HepG2 (cell line): ENCODE measurements around the gene BBIP1. TPM values are rescaled to one million over a fixed set of nuclear protein-coding genes. Genes with fewer than 3 reads are reported as not detected.

ENCODE experiments used
- CBFB ChIP-seq: sonication (generic); formaldehyde crosslinking; IDR thresholded peaks from 2 replicates; pipeline ENCODE4 v1.4.0; 2020; ENCODE audit warnings: missing genetic modification reagents
- FOXJ3 ChIP-seq: sonication (generic); formaldehyde crosslinking; IDR thresholded peaks from 2 replicates; pipeline ENCODE4 v1.4.0; 2020; ENCODE audit warnings: missing genetic modification reagents, mild to moderate bottlenecking, borderline replicate concordance
- GATAD1 ChIP-seq: IDR thresholded peaks from 2 replicates; pipeline ENCODE4 v1.6.1; 2016; ENCODE audit warnings: missing genetic modification reagents, missing compliant biosample characterization
- GFI1 ChIP-seq: sonication (generic); formaldehyde crosslinking; IDR thresholded peaks from 2 replicates; pipeline ENCODE4 v1.5.0; 2020; ENCODE audit warnings: missing genetic modification reagents, mild to moderate bottlenecking, borderline replicate concordance
- GLMP ChIP-seq: sonication (generic); formaldehyde crosslinking; IDR thresholded peaks from 2 replicates; pipeline ENCODE4 v1.9.0; 2021; ENCODE audit warnings: missing genetic modification reagents, mild to moderate bottlenecking, borderline replicate concordance
- MTA1 ChIP-seq: sonication (generic); formaldehyde crosslinking; IDR thresholded peaks from 2 replicates; pipeline ENCODE4 v1.4.0; 2020; ENCODE audit warnings: missing genetic modification reagents, mild to moderate bottlenecking, borderline replicate concordance
- MZF1 ChIP-seq: sonication (generic); formaldehyde crosslinking; IDR thresholded peaks from 2 replicates; pipeline ENCODE4 v1.8.1; 2023; ENCODE audit warnings: mild to moderate bottlenecking, missing genetic modification reagents, borderline replicate concordance
- POLR2AphosphoS2 ChIP-seq: IDR thresholded peaks from 2 replicates; pipeline ENCODE4 v1.6.1; 2011; ENCODE audit warnings: low read depth, low read length, improper control_type of control experiment
- REL ChIP-seq: sonication (generic); formaldehyde crosslinking; conservative IDR thresholded peaks from 2 replicates; pipeline ENCODE4 v1.8.0; 2022; ENCODE audit warnings: mild to moderate bottlenecking, missing genetic modification reagents, moderate library complexity
- SOX13 ChIP-seq, 3 experiments: fragments of 450-650 bp in 1 of 3; sonication (generic) in 1 of 3; formaldehyde crosslinking in 1 of 3; IDR thresholded peaks in 2 of 3; conservative IDR thresholded peaks in 1 of 3; 2 replicates each; pipeline versions ENCODE4 v1.5.0 to v1.6.1; 2016 to 2020; ENCODE audit warnings: antibody characterized with exemption in 1 of 3, mild to moderate bottlenecking in 1 of 3, missing compliant biosample characterization in 1 of 3, missing genetic modification reagents in 1 of 3, moderate library complexity in 1 of 3
- SPEN ChIP-seq: sonication (generic); formaldehyde crosslinking; IDR thresholded peaks from 2 replicates; pipeline ENCODE4 v1.5.1; 2020; ENCODE audit warnings: low read depth, mild to moderate bottlenecking, missing genetic modification reagents
- XRCC5 ChIP-seq: fragments of 200-400 bp; formaldehyde crosslinking; optimal IDR thresholded peaks from 2 replicates; pipeline ENCODE3; 2017; ENCODE audit warnings: mild to moderate bottlenecking, low read length
- ZNF17 ChIP-seq: sonication (generic); formaldehyde crosslinking; IDR thresholded peaks from 2 replicates; pipeline ENCODE4 v1.5.0; 2020; ENCODE audit warnings: mild to moderate bottlenecking, missing genetic modification reagents
- ZNF292 ChIP-seq: sonication (generic); formaldehyde crosslinking; IDR thresholded peaks from 2 replicates; pipeline ENCODE4 v1.8.1; 2022; ENCODE audit warnings: mild to moderate bottlenecking, low read depth, missing genetic modification reagents, borderline replicate concordance
- ZNF335 ChIP-seq: sonication (generic); formaldehyde crosslinking; IDR thresholded peaks from 2 replicates; pipeline ENCODE4 v1.4.0; 2020; ENCODE audit warnings: missing genetic modification reagents
- ZNF513 ChIP-seq: sonication (generic); formaldehyde crosslinking; conservative IDR thresholded peaks from 2 replicates; pipeline ENCODE4 v1.5.0; 2020; ENCODE audit warnings: missing genetic modification reagents
- ZNF672 ChIP-seq: sonication (generic); formaldehyde crosslinking; IDR thresholded peaks from 2 replicates; pipeline ENCODE4 v1.8.1; 2022; ENCODE audit warnings: missing genetic modification reagents
- polyA plus RNA-seq, 8 experiments: library from polyadenylated mRNA; depleted of rRNA in 3 of 8; stranded (reverse) in 7 of 8; unstranded in 1 of 8; fragments of >200 nt; fragmentation: Illumina TruSeq in 4 of 8; extraction: Trizol in 4 of 8; gene quantifications; 2 replicates each; pipeline versions ENCODE4 v1.2.1 to v1.2.3, GENCODE V29; 2011 to 2016; ENCODE audit warnings: low read depth in 4 of 8, missing spikeins in 1 of 8, mixed read lengths in 1 of 8; ENCODE audit not compliant: insufficient read depth in 1 of 8
- total RNA-seq, 5 experiments: library from RNA; depleted of rRNA; stranded (reverse); fragments of >200 nt; fragmentation: Illumina TruSeq; extraction: Trizol; gene quantifications; 2 replicates each; pipeline ENCODE4 v1.2.3, GENCODE V29; 2016; ENCODE audit warnings: low read depth in 1 of 5
- TF ChIP-seq, protein P1 (sequence below): fragments of 450-650 bp; IDR thresholded peaks from 2 replicates; pipeline ENCODE4 v1.6.1; 2017; ENCODE audit warnings: mild to moderate bottlenecking
- TF ChIP-seq, protein P2 (sequence below): sonication (generic); formaldehyde crosslinking; IDR thresholded peaks from 2 replicates; pipeline ENCODE4 v1.4.0; 2020; ENCODE audit warnings: missing genetic modification reagents, mild to moderate bottlenecking, borderline replicate concordance
- TF ChIP-seq, protein P3 (sequence below): sonication (generic); formaldehyde crosslinking; IDR thresholded peaks from 2 replicates; pipeline ENCODE4 v1.4.0; 2020; ENCODE audit warnings: missing genetic modification reagents; ENCODE audit errors: not compliant biosample characterization

The BBIP1 gene
- total and polyA plus RNA-seq, 2 of the 13 experiments (the other 11 are each of a cell fraction or from before 2014, with no cell fraction given): 18.3 to 24.1 TPM

GRCh38 chr10:110872145-110872983, 46.6 kb downstream of the BBIP1 start (continued):
- TF ChIP-seq, protein P1, sequence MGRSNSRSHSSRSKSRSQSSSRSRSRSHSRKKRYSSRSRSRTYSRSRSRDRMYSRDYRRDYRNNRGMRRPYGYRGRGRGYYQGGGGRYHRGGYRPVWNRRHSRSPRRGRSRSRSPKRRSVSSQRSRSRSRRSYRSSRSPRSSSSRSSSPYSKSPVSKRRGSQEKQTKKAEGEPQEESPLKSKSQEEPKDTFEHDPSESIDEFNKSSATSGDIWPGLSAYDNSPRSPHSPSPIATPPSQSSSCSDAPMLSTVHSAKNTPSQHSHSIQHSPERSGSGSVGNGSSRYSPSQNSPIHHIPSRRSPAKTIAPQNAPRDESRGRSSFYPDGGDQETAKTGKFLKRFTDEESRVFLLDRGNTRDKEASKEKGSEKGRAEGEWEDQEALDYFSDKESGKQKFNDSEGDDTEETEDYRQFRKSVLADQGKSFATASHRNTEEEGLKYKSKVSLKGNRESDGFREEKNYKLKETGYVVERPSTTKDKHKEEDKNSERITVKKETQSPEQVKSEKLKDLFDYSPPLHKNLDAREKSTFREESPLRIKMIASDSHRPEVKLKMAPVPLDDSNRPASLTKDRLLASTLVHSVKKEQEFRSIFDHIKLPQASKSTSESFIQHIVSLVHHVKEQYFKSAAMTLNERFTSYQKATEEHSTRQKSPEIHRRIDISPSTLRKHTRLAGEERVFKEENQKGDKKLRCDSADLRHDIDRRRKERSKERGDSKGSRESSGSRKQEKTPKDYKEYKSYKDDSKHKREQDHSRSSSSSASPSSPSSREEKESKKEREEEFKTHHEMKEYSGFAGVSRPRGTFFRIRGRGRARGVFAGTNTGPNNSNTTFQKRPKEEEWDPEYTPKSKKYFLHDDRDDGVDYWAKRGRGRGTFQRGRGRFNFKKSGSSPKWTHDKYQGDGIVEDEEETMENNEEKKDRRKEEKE: no peak
- no peak for TF ChIP-seq ZNF292 (CRISPR knock-in tag)
- TF ChIP-seq MTA1 (CRISPR knock-in tag): no peak; the same call in 1 of the 2 replicates
- no peak for TF ChIP-seq FOXJ3
- no peak for TF ChIP-seq POLR2AphosphoS2
- no peak for TF ChIP-seq XRCC5
- no peak for TF ChIP-seq ZNF513 (CRISPR knock-in tag)
- TF ChIP-seq ZNF17 (CRISPR knock-in tag): no peak
- TF ChIP-seq GLMP (CRISPR knock-in tag): no peak
- TF ChIP-seq GATAD1 (CRISPR knock-in tag): peak; percentile 5; the same call in 1 of the 2 replicates
- TF ChIP-seq, protein P2, sequence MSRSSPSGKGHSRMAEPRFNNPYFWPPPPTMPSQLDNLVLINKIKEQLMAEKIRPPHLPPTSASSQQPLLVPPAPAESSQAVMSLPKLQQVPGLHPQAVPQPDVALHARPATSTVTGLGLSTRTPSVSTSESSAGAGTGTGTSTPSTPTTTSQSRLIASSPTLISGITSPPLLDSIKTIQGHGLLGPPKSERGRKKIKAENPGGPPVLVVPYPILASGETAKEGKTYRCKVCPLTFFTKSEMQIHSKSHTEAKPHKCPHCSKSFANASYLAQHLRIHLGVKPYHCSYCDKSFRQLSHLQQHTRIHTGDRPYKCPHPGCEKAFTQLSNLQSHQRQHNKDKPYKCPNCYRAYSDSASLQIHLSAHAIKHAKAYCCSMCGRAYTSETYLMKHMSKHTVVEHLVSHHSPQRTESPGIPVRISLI (CRISPR knock-in tag): peak; percentile 55; the same call in 1 of the 2 replicates
- 0 out of 2 replicates have a peak, but pooled peaks have one; percentile 61 for TF ChIP-seq REL
- TF ChIP-seq SOX13 (IDR thresholded peaks at IDR 0.05): no peak
- 0 out of 4 replicates have a peak, but pooled peaks of 1 of the 2 experiments have one; percentile 6 for TF ChIP-seq SOX13 (CRISPR knock-in tag; conservative IDR thresholded peaks at IDR 0.05 in 1 of 2, IDR thresholded peaks at IDR 0.05 in 1 of 2)
- no peak for TF ChIP-seq CBFB (CRISPR knock-in tag)
- peak; percentile 47; the same call in 1 of the 2 replicates for TF ChIP-seq SPEN (CRISPR knock-in tag)
- no peak for TF ChIP-seq MZF1
- TF ChIP-seq GFI1: peak; percentile 42; the same call in 1 of the 2 replicates
- no peak for TF ChIP-seq ZNF672 (CRISPR knock-in tag)
- TF ChIP-seq ZNF335 (CRISPR knock-in tag): no peak; the same call in 1 of the 2 replicates
- TF ChIP-seq, protein P3, sequence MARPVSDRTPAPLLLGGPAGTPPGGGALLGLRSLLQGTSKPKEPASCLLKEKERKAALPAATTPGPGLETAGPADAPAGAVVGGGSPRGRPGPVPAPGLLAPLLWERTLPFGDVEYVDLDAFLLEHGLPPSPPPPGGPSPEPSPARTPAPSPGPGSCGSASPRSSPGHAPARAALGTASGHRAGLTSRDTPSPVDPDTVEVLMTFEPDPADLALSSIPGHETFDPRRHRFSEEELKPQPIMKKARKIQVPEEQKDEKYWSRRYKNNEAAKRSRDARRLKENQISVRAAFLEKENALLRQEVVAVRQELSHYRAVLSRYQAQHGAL (CRISPR knock-in tag): no peak
